ENCODE data around the gene PPL. TPM values are rescaled to one million over a fixed set of nuclear protein-coding genes. Genes with fewer than 3 reads are reported as not detected.

Gene PPL
- total and polyA plus RNA-seq, 2 of the 13 experiments (the other 11 are each of a cell fraction or from before 2014, with no cell fraction given): 5.7 to 6.6 TPM

DNA sequence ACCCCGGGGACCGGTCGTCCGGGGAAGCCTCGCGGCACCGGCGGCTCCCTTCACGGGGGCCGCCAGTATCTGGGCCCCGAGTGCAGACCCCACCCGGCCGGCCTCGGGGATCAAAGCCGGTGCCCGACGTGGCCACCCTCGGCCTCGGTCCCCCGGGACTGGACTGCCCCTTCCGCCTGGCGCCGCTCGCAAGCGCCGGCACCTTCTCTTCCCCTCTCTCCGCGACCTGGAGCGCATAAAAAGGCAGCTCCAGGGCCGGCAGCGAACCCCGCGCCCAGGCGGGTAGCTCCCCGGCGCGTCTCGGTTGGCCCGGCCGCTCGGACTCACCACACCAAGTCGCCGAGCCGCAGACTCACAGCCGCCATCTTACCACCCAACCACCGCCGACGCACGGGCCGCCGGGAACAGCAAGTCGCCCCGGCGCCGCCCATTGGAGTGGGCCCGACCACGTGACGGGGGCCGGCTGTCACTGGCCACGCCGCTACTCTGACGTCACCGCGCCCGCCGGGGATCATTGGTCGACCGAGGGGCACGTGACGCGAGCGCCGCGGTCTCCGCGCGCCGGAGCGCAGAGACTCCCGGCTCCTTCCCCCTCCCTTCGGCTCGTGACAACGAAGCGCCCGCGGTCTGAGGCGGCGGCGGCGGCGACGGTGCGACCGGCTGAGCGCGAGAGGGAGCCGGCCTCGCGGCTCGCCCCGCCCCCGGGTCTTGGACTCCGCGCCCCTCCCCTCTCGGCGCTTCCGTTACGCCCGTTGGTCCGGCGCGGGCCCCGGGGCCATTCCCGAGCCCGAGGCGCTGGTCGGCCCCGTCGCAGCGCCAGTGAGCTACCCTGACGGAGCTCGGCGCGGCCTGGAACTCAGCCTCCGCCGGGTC lies 89.8 kb downstream of the PPL start, which contains the start of the genes GLYR1 and UBN1 (continued):
- TF ChIP-seq ZNF136 (CRISPR knock-in tag; IDR thresholded peaks at IDR 0.05; ENCODE audit: low read depth) (no peak), KAT2B (IDR thresholded peaks at IDR 0.05; ENCODE audit: borderline replicate concordance, low read depth, low read length) (no peak), ZNF296 (CRISPR knock-in tag; conservative IDR thresholded peaks at IDR 0.05) (0 out of 2 replicates have a peak, but pooled peaks have one; percentile 31), RBAK (CRISPR knock-in tag; IDR thresholded peaks at IDR 0.05) (no peak), PHF8 (CRISPR knock-in tag; IDR thresholded peaks at IDR 0.05) (peak; percentile 95), ZNF430 (CRISPR knock-in tag; IDR thresholded peaks at IDR 0.05) (no peak), ZMYM3 (CRISPR knock-in tag; IDR thresholded peaks at IDR 0.05) (no peak), KMT2A (CRISPR knock-in tag; IDR thresholded peaks at IDR 0.05) (peak; percentile 82), ZBTB21 (CRISPR knock-in tag; IDR thresholded peaks at IDR 0.05) (no peak), ZNF761 (CRISPR knock-in tag; conservative IDR thresholded peaks at IDR 0.05) (no peak)
- TF ChIP-seq, protein P1, sequence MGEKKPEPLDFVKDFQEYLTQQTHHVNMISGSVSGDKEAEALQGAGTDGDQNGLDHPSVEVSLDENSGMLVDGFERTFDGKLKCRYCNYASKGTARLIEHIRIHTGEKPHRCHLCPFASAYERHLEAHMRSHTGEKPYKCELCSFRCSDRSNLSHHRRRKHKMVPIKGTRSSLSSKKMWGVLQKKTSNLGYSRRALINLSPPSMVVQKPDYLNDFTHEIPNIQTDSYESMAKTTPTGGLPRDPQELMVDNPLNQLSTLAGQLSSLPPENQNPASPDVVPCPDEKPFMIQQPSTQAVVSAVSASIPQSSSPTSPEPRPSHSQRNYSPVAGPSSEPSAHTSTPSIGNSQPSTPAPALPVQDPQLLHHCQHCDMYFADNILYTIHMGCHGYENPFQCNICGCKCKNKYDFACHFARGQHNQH (CRISPR knock-in tag; IDR thresholded peaks at IDR 0.05): no peak
- TF ChIP-seq, protein P2, sequence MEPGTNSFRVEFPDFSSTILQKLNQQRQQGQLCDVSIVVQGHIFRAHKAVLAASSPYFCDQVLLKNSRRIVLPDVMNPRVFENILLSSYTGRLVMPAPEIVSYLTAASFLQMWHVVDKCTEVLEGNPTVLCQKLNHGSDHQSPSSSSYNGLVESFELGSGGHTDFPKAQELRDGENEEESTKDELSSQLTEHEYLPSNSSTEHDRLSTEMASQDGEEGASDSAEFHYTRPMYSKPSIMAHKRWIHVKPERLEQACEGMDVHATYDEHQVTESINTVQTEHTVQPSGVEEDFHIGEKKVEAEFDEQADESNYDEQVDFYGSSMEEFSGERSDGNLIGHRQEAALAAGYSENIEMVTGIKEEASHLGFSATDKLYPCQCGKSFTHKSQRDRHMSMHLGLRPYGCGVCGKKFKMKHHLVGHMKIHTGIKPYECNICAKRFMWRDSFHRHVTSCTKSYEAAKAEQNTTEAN (CRISPR knock-in tag; conservative IDR thresholded peaks at IDR 0.05): no peak
- TF ChIP-seq, protein P3, sequence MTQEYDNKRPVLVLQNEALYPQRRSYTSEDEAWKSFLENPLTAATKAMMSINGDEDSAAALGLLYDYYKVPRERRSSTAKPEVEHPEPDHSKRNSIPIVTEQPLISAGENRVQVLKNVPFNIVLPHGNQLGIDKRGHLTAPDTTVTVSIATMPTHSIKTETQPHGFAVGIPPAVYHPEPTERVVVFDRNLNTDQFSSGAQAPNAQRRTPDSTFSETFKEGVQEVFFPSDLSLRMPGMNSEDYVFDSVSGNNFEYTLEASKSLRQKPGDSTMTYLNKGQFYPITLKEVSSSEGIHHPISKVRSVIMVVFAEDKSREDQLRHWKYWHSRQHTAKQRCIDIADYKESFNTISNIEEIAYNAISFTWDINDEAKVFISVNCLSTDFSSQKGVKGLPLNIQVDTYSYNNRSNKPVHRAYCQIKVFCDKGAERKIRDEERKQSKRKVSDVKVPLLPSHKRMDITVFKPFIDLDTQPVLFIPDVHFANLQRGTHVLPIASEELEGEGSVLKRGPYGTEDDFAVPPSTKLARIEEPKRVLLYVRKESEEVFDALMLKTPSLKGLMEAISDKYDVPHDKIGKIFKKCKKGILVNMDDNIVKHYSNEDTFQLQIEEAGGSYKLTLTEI (CRISPR knock-in tag; conservative IDR thresholded peaks at IDR 0.05): no peak
- TF ChIP-seq, protein P4, sequence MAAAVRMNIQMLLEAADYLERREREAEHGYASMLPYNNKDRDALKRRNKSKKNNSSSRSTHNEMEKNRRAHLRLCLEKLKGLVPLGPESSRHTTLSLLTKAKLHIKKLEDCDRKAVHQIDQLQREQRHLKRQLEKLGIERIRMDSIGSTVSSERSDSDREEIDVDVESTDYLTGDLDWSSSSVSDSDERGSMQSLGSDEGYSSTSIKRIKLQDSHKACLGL (CRISPR knock-in tag; IDR thresholded peaks at IDR 0.05): peak; percentile 68; the same call in 1 of the 2 replicates
- TF ChIP-seq, protein P5, sequence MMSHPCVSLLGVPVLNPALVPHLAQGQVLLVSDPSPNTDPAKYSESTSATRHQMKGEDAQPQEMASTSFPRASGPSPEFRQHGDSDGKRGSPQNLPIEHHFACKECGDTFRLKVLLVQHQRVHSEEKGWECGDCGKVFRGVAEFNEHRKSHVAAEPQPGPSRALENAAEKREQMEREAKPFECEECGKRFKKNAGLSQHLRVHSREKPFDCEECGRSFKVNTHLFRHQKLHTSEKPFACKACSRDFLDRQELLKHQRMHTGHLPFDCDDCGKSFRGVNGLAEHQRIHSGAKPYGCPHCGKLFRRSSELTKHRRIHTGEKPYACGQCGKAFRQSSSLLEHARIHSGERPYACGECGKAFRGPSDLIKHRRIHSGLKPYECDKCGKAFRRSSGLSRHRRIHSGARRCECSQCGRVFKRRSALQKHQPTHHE (CRISPR knock-in tag; IDR thresholded peaks at IDR 0.05; ENCODE audit: borderline replicate concordance): no peak
- TF ChIP-seq, protein P6, sequence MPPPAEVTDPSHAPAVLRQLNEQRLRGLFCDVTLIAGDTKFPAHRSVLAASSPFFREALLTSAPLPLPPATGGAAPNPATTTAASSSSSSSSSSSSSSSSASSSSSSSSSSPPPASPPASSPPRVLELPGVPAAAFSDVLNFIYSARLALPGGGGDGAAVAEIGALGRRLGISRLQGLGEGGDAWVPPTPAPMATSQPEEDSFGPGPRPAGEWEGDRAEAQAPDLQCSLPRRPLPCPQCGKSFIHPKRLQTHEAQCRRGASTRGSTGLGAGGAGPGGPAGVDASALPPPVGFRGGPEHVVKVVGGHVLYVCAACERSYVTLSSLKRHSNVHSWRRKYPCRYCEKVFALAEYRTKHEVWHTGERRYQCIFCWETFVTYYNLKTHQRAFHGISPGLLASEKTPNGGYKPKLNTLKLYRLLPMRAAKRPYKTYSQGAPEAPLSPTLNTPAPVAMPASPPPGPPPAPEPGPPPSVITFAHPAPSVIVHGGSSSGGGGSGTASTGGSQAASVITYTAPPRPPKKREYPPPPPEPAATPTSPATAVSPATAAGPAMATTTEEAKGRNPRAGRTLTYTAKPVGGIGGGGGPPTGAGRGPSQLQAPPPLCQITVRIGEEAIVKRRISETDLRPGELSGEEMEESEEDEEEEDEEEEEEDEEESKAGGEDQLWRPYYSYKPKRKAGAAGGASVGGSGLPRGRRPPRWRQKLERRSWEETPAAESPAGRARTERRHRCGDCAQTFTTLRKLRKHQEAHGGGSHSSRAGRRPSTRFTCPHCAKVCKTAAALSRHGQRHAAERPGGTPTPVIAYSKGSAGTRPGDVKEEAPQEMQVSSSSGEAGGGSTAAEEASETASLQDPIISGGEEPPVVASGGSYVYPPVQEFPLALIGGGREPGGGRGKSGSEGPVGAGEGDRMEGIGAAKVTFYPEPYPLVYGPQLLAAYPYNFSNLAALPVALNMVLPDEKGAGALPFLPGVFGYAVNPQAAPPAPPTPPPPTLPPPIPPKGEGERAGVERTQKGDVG (CRISPR knock-in tag; IDR thresholded peaks at IDR 0.05; ENCODE audit: borderline replicate concordance): no peak; the same call in 1 of the 2 replicates
- TF ChIP-seq, protein P7, sequence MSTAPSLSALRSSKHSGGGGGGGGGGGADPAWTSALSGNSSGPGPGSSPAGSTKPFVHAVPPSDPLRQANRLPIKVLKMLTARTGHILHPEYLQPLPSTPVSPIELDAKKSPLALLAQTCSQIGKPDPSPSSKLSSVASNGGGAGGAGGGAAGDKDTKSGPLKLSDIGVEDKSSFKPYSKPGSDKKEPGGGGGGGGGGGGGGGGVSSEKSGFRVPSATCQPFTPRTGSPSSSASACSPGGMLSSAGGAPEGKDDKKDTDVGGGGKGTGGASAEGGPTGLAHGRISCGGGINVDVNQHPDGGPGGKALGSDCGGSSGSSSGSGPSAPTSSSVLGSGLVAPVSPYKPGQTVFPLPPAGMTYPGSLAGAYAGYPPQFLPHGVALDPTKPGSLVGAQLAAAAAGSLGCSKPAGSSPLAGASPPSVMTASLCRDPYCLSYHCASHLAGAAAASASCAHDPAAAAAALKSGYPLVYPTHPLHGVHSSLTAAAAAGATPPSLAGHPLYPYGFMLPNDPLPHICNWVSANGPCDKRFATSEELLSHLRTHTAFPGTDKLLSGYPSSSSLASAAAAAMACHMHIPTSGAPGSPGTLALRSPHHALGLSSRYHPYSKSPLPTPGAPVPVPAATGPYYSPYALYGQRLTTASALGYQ (CRISPR knock-in tag; IDR thresholded peaks at IDR 0.05): peak; percentile 51; the same call in 1 of the 2 replicates

Measured in HepG2 (cell line).